NCI-H2107 (cell line): Measurements from ENCODE around the gene SCRN2.

Experiments
- DNase-seq: peaks from one replicate; lab custom pipeline; 2025; lab: John Stamatoyannopoulos, UW

SCRN2 gene

GRCh38 chr17:47804461-47804860, 36.6 kb downstream of the SCRN2 start:
- no peak for DNase-seq

DNA sequence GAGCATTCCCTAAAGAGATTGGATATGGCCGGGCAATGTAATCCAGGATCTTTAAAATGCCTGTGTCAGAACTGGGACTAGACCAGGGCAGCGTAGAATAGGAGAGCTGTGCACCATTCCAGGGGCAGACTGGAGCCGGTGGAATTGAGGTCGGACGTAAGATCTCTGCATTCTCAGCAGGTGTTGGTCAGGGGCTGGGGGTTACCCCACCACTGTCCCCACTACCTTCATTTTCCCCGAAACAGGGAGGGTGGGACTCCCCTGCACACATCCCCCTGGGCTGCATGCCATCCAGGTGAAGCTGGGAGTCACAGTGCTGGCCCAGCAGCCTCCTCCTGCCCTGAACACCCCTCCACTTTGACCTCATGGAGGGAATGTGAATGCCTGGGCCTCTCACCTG, 37.3 kb downstream of the SCRN2 start:
- no peak for DNase-seq

DNA sequence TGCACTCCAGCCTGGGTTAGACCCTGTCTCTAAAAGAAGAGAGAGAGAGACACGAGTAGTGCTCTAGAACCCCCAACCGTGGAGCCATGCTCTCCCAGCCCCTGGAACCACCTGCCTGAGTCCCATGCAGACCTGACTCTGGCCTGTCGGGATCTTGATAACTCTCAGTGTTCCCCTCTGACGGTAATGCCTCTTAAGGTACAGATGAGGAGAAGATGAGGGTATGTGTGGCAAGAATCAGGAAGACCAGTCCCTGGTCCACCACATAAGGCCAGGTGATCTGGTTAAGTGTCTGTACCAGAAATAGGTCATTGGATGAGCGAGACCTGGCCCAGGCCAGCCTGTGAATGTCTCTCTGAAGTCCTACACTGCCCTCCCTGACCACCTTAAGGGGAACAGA, 37.9 kb downstream of the SCRN2 start:
- no peak for DNase-seq

GRCh38 chr17:47802341-47803022, 38.6 kb downstream of the SCRN2 start:
- DNase-seq: peak; percentile 49

DNA sequence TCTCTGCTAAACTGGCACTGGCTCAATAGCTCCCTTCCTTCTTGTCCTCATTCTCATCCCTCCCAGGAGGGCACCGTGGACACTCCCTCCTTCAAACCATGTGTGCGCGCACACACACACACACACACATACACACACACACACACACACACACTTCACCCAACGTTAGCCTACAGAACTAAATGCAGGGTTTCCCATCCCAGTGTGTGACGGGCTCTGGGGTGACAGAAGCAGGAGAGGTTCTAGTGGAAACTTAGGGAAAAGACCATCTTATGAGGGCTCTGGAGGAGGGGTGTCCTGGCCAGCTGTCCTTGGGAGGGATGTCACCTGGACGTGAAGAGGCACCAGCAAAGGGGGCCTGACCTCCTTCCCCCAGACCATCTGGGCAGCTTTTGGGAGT, 39.2 kb downstream of the SCRN2 start:
- no peak for DNase-seq

GRCh38 chr17:47801176-47801765, 39.8 kb downstream of the SCRN2 start:
- no peak for DNase-seq

GRCh38 chr17:47800686-47801085, 40.4 kb downstream of the SCRN2 start:
- DNase-seq: no peak

GRCh38 chr17:47797797-47798196, 43.3 kb downstream of the SCRN2 start:
- DNase-seq: no peak

GRCh38 chr17:47792979-47793378, 48.1 kb downstream of the SCRN2 start:
- DNase-seq: no peak

DNA sequence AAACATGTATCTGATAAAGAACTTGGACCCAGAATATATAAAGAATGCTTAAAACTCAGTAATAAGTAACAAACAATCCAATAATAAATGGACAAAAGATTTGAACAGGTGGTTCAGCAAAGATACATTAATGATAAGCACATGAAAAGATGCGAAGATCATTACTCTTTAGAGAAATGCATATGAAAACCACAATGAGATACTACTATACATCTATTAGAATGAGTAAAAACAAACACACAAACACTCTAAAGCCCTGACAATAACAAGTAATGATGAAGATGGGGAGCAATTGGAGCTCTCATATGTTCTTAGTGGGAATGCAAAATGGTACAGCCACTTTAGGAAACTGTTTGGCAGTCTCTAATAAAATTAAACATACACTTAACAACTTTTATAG, 48.6 kb downstream of the SCRN2 start:
- no peak for DNase-seq

- DNase-seq: no peak
Measured at GRCh38 chr17:47791025-47791424, 50.0 kb downstream of the SCRN2 start.

- DNase-seq: peak; percentile 30
Measured at GRCh38 chr17:47789611-47790561, 51.2 kb downstream of the SCRN2 start.
